ENCODE measurements around the gene RBFOX2.

DNA sequence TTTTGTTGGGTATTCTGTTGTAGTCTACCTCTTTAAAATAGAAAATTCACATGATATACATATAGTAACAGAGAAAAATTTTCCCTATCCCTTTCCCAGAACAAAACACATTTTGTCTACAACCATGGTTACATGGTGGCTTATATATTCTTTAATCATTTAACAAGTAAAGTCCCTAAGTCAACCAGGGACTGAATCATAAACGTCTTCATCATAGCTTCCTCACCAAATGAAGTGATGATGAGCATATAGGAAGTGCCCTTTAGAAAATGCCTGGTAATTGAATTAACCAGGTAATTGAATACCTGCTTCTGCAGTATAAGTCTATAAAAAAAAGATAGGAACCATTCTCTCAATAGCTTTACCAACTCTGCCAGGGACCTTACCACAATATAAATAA lies 209.7 kb downstream of the RBFOX2 start:
- TF ChIP-seq, protein P1, sequence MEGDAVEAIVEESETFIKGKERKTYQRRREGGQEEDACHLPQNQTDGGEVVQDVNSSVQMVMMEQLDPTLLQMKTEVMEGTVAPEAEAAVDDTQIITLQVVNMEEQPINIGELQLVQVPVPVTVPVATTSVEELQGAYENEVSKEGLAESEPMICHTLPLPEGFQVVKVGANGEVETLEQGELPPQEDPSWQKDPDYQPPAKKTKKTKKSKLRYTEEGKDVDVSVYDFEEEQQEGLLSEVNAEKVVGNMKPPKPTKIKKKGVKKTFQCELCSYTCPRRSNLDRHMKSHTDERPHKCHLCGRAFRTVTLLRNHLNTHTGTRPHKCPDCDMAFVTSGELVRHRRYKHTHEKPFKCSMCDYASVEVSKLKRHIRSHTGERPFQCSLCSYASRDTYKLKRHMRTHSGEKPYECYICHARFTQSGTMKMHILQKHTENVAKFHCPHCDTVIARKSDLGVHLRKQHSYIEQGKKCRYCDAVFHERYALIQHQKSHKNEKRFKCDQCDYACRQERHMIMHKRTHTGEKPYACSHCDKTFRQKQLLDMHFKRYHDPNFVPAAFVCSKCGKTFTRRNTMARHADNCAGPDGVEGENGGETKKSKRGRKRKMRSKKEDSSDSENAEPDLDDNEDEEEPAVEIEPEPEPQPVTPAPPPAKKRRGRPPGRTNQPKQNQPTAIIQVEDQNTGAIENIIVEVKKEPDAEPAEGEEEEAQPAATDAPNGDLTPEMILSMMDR (conservative IDR thresholded peaks at IDR 0.05 in 1 of 2, IDR thresholded peaks at IDR 0.05 in 1 of 2; ENCODE audit: low read depth in 1 of 2, low read length in 2 of 2) = no peak
- TF ChIP-seq EZH2 (IDR thresholded peaks at IDR 0.05; ENCODE audit: low read length, missing control alignments) = no peak

Measured in fibroblast of lung (primary cell).